NCI-H1417 treated with DMSO at 0.1 percent for 48 hours (cell line): ENCODE data around the gene BRINP2.

Experiments
- DNase-seq: peaks from one replicate; lab custom pipeline; 2025; lab: John Stamatoyannopoulos, UW

BRINP2 gene

GRCh38 chr1:177165069-177165439 is 5.7 kb upstream of the BRINP2 start:
- DNase-seq, result no peak

DNA sequence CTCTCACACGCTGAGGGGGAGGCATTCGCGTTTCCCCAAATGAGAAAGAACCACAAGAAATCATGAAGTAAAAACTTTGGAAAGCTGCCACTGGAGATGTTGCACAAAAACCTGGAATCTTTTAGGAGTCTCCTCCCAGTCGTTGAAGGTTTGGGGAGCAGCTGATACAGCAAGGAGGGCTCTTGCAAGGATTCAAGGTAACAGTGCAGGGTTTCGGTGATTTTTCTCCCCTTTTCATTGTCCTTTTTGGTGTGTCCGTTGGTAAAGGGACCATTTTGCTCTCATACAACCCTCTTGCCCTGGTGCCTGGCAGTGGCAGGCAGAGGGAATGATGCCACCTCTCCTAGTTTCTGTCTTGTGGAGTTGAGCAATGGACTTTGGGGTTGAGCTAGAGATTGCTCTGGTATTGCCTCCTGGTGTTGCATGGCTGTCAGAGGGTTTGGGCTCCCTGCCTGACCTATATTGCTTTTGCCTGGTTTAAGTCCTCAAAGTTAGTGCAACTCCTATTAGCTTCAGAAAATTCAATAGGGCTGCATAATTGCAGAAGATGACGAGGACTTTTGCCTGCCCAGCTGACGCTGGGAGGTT is 872 bp downstream of the BRINP2 start:
- DNase-seq, result no peak

GRCh38 chr1:177172272-177172671 is 1.5 kb downstream of the BRINP2 start:
- no peak for DNase-seq

GRCh38 chr1:177172866-177173265 is 2.1 kb downstream of the BRINP2 start:
- DNase-seq, result no peak

DNA sequence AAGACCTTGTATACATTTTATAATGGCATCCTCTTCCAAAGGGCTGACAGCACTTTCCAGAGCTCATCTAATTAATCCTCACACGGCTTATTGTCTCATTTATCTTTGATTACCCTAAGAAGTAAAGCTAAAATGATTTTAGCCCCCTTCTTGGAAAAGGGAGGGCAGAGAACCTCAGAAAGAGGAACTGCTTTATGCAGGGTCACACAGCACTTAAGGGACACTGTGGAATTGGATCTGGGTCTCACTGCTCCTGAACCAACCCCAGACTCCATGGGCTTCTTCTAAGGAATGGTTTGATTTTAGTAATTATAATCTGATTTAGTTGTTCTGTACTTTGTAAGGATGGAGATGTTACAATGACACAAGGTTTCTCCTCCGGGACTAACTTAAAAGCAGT is 3.2 kb downstream of the BRINP2 start:
- no peak for DNase-seq

GRCh38 chr1:177174921-177175634 is 4.3 kb downstream of the BRINP2 start:
- no peak for DNase-seq

DNA sequence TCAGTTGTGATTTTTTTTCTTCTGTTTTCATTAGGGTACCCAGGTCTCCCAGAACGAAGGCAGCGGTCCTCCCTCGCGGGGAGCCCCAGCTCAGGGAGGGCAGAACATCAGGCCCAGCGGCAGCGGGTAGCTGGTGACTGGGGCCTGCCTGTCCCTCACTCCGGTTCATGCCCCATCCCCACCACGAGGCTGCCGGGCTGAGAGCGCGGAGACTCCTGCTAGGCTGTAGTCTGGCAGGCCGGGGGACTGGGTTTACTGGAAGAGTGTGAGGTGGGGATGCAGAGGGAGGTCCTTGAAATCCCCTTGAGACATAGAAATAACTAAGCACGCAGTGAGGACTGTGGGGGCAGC is 10.5 kb downstream of the BRINP2 start:
- no peak for DNase-seq

DNA sequence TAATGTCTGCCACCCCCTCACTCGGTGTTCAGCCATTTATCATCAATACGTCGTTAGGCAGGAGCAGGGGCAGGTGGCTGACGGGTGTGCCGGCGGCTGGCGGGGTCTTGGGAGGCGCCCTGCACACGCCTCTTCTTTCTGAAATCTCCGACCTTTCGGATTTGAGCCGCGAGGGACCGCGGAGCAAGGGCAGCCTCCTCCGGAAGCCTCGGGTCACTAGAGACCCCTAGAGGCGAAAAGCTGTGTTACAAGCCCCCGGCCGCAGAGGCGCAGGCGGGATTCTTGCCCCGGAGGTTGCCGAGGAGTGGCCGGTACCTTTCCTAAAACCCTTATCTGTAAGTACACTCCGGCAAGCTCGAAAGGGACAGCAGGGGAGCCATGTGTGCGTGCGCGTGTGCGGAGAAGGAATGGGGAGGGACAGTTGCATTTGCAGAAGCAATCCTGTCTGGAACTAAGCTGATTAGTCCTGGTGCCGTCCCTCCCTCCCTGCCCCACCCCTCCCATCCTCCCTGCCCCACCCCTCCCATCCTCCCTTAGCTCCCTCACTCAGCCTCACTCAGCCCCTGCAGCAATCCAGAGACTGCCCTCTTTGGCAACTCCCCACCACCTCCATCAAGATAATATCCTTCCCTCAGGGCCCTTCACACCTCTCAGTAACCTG is 11.0 kb downstream of the BRINP2 start:
- peak; percentile 27 for DNase-seq

DNA sequence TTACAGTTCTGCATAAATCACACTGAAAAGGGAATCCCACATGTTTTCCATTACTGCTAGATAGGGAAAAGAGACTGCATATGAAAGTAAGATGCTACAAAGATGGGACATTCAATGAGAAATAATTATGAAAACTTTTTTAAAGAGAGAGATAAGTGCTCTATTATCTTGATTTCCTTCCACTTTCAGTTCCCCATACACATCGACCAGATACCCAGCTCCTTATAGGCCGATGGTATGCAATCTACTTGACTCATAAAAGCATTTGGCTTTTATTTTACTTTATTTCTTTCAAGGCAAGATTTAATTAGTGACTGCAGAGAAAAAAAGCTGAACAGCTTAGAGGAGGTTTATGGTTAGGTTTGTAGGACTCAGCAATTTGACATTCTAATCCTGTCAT is 13.1 kb downstream of the BRINP2 start:
- no peak for DNase-seq

DNA sequence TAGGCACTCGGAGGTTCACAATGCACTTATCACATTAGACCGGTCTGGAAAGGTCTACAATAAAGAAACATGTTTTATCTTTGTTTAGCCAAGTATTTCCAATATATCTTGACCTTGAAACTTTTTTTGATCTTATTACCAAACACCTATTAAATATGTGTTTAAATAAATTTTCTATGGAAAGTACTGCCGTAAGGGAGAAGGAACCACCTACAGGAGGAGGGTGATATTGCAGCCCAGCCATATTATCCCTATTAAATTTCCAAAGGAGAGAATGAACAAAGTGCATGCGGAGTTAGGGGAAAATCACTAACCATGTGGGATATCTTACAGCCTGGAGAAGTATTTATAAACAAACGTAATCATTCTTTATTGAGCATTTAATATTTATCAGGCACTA is 14.5 kb downstream of the BRINP2 start:
- no peak for DNase-seq

GRCh38 chr1:177186639-177187038 is 15.9 kb downstream of the BRINP2 start:
- no peak for DNase-seq

DNA sequence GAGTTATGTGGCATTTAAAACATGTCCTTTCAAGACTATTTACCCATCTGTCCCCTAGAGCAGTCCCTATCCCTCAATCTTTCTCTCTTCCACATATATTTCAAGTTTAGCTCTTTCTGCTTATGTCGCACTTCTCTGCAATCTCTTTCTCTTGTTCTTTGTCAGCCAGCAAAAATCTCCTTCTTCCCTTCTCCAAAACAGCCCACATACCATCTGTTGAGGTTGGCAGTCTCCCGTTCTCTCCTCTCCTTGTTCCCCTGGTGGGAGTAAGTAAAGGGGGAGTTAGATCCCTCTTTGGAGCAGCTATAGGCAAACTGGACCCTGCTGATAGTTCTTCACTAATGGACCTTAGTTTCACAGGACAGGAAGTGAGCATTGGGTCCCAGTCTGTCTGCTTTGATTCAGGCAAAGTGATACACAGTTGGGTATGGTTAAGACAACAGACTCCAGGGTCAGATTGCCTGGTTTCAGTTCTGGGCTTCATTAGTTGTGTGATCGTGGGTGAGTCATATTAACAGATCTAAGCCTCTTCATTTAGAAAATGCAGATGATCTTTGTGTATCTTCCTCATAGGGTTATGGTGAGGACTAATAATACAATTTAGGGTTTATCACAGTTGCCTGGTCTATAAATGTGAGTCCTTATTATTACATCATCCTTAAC is 19.7 kb downstream of the BRINP2 start:
- no peak for DNase-seq

GRCh38 chr1:177198243-177198642 is 27.5 kb downstream of the BRINP2 start:
- no peak for DNase-seq

DNA sequence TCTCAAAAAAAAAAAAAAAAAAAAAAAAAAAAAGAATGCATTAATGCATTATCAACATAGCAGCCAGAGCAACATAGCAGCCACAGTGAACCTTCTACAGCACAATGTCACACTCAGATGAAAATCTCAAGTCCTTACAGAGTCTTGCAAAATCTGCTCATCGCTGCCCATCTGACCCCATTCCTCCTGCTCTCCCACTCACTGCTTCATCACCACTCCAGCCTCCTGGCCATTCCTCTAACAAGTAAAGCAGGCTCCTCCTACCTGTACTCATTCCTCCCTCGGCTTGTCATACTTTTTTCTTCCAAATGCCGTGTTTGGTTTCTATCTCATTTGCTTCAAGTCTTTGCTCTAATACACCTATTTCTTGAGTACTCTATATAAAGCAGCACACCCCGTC is 29.5 kb downstream of the BRINP2 start:
- no peak for DNase-seq

- no peak for DNase-seq
These were observed 36.1 kb downstream of the BRINP2 start for GRCh38 chr1:177206831-177207355.

- no peak for DNase-seq
These were observed 38.2 kb downstream of the BRINP2 start for GRCh38 chr1:177208920-177209319.

DNA sequence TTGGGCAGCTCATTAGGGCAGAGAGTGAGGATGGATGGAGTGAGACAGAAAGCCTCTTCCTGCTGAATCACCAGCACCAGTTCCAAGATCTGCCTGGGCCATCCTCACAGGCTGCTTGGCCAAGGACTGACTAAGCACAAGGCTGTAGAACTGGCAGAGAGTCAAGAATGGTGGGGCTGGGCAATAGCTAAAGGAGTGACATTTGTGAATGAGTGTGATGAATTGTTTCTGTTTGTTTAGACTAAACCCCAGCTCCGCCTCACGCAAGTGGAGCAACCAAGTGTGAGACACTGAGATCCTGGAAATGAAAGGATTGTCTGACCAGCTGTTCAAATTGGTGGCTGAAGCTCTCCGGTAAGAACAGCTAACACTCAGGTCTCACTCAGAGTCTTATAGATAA is 38.6 kb downstream of the BRINP2 start:
- peak; percentile 77 for DNase-seq

GRCh38 chr1:177210071-177210470 is 39.3 kb downstream of the BRINP2 start:
- no peak for DNase-seq

- no peak for DNase-seq
These were observed 40.5 kb downstream of the BRINP2 start for GRCh38 chr1:177211231-177211630.

DNA sequence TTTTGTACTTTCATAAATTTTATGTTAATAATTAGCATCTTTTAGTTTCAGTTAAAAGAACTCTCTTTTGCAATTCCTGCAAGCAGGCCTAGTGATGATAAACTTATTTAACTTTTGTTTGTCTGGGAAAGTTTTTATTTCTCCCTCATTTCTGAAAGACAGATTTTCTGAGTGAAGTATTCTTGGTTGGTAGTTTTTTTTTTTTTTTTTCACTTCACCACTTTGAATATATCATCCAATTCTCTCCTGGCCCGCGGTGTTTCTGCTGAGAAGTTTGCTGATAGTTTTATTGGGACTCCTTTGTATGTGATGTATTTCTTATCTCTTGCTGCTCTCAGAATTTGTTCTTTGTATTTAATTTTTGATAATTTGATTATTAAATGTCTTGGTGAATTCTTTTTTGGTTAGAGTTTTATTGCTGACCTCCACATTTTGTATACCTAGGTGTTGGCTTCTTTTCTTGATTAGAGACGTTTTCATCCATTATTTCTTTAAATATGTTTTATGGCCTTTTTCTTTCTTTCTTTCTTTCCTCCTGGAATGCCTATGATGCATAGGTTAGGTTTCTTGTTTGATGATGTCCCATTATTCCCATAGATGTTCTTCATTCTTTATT is 45.9 kb downstream of the BRINP2 start:
- no peak for DNase-seq

DNA sequence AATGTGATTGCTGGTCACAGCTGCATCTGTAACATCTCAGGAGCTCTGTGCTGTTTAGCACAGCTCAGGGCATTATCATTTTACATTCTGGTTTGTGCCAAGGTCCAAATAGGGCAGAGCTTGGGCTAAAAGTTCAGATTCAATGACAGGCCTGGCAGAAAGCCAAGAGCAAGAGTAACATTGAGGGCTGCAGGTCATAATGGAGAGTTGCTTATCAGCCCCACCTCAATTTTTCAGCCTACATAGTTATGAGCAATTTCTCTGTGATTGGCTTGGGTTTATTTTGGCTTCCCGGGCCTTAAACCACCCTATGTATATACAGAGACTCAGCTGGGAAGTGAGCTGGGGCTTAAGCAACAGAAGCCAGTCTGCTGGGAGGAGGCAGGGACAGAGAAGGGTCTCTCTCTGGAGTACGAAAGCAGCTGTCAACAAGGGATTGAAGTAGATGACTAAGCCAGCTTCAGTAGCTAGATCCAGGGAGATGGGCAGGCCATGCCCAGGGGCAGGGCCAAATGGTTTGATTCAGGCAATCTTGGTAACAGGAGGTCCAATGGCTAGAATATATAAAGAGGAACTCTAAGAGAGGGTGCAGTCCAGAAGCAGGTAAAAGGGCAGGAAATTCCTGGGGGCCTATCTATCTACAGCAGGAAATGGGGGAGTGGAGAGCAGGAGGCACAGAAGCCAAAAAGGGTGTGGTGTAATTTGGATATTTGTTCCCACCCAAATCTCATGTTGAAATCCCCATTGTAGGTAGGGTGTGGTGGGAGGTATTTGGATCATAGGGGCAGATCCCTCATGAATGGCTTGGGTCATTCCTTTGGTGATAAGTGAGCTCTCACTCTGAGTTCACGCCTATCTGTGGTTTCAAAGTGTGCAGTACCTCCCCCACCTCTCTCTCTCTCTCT is 49.0 kb downstream of the BRINP2 start:
- DNase-seq, result no peak
